ENCODE data around the gene ZYX.

DNA sequence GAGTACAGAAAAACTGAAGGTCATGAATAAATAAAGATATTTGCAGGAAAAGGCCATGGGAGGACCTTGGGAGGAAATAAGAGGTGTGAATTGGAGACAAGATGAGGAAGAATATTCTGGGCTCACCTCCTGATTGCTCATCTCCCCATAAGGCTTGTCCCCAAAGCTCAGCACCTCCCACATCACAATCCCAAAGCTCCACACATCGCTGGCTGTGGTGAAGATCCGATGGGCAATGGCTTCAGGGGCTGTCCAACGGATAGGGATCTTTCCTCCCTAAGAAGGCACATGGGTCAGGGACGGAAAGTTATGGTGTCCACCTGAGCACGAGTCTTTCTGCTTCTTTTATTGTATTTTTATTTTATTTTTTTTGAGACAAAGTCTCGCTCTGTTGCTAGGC lies 12.9 kb downstream of the ZYX start:
- TF ChIP-seq, protein P1, sequence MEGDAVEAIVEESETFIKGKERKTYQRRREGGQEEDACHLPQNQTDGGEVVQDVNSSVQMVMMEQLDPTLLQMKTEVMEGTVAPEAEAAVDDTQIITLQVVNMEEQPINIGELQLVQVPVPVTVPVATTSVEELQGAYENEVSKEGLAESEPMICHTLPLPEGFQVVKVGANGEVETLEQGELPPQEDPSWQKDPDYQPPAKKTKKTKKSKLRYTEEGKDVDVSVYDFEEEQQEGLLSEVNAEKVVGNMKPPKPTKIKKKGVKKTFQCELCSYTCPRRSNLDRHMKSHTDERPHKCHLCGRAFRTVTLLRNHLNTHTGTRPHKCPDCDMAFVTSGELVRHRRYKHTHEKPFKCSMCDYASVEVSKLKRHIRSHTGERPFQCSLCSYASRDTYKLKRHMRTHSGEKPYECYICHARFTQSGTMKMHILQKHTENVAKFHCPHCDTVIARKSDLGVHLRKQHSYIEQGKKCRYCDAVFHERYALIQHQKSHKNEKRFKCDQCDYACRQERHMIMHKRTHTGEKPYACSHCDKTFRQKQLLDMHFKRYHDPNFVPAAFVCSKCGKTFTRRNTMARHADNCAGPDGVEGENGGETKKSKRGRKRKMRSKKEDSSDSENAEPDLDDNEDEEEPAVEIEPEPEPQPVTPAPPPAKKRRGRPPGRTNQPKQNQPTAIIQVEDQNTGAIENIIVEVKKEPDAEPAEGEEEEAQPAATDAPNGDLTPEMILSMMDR (CRISPR knock-in tag; IDR thresholded peaks at IDR 0.05) = no peak
- TF ChIP-seq, protein P2, sequence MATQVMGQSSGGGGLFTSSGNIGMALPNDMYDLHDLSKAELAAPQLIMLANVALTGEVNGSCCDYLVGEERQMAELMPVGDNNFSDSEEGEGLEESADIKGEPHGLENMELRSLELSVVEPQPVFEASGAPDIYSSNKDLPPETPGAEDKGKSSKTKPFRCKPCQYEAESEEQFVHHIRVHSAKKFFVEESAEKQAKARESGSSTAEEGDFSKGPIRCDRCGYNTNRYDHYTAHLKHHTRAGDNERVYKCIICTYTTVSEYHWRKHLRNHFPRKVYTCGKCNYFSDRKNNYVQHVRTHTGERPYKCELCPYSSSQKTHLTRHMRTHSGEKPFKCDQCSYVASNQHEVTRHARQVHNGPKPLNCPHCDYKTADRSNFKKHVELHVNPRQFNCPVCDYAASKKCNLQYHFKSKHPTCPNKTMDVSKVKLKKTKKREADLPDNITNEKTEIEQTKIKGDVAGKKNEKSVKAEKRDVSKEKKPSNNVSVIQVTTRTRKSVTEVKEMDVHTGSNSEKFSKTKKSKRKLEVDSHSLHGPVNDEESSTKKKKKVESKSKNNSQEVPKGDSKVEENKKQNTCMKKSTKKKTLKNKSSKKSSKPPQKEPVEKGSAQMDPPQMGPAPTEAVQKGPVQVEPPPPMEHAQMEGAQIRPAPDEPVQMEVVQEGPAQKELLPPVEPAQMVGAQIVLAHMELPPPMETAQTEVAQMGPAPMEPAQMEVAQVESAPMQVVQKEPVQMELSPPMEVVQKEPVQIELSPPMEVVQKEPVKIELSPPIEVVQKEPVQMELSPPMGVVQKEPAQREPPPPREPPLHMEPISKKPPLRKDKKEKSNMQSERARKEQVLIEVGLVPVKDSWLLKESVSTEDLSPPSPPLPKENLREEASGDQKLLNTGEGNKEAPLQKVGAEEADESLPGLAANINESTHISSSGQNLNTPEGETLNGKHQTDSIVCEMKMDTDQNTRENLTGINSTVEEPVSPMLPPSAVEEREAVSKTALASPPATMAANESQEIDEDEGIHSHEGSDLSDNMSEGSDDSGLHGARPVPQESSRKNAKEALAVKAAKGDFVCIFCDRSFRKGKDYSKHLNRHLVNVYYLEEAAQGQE (IDR thresholded peaks at IDR 0.05; ENCODE audit: borderline replicate concordance in 1 of 2, low read depth in 1 of 2, low read length in 2 of 2) = no peak
- TF ChIP-seq, protein P3, sequence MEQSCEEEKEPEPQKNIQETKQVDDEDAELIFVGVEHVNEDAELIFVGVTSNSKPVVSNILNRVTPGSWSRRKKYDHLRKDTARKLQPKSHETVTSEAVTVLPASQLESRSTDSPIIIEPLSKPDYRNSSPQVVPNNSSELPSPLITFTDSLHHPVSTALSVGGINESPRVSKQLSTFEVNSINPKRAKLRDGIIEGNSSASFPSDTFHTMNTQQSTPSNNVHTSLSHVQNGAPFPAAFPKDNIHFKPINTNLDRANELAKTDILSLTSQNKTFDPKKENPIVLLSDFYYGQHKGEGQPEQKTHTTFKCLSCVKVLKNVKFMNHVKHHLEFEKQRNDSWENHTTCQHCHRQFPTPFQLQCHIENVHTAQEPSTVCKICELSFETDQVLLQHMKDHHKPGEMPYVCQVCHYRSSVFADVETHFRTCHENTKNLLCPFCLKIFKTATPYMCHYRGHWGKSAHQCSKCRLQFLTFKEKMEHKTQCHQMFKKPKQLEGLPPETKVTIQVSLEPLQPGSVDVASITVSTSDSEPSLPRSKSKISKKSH (CRISPR knock-in tag; IDR thresholded peaks at IDR 0.05; ENCODE audit: borderline replicate concordance) = no peak
- TF ChIP-seq TAF15 (IDR thresholded peaks at IDR 0.05; ENCODE audit: low read depth, low read length, poor library complexity, severe bottlenecking) (no peak), MED1 (CRISPR knock-in tag; IDR thresholded peaks at IDR 0.05) (no peak), SIN3A (IDR thresholded peaks at IDR 0.05; ENCODE audit: borderline replicate concordance, low read depth, low read length) (no peak), CBFB (CRISPR knock-in tag; IDR thresholded peaks at IDR 0.05) (no peak), ERF (CRISPR knock-in tag; IDR thresholded peaks at IDR 0.05) (no peak), RAD51 (IDR thresholded peaks at IDR 0.05; ENCODE audit: borderline replicate concordance) (no peak), FOSL1 (CRISPR knock-in tag; IDR thresholded peaks at IDR 0.05; ENCODE audit: borderline replicate concordance) (no peak), TP53 (CRISPR knock-in tag; conservative IDR thresholded peaks at IDR 0.05) (no peak)

All from HepG2 (cell line).